Stimulated activated CD4-positive, alpha-beta T cell treated with anti-CD3 and anti-CD28 coated beads, Interleukin-2, amount 100 ng/mL, for 48 hours (primary cell): ENCODE data around the gene SCRT2.

Experiments
- DNase-seq, 2 donors: peaks; one replicate each; pipeline ENCODE4 v3.0.0-alpha.2; 2020

SCRT2 gene

DNA sequence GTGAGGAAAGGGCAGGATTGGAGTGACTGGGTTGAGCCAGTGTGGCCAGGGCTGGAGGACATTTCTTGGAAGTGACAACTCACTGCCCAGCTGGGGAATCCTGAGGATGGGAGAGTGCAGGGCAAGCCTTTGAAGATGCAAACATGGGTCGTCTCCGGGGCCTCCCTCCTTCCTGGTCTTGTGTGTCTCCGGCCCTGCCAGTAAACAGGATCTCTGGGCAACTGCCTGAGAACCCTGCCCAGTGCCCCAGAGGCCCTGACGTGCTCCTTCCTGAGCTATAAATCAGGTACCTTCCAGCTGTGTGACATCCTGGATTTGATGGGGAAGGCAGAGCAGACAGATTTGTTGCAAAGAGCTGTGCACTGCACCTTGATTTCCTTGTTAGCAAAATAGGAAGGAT is 52.6 kb downstream of the SCRT2 start:
- no peak for DNase-seq

DNA sequence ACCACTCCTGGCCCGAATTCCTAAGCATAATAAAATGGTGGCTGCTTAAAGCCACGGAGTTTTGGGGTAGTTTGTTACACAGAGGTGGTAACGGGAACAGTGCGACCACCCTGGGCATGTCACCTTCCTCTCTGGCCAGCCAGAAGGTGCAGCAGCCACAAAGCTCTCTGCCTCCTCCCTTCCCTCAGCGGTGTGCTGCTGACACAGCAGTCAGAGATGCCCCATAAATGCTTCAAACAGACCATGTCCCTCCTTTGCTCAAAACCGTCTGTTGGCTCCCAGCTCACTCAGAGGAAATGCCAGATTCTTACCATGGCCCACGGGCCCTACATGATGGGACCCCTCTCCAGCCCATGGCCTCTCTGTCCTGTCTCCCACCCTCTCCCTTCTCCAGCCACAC is 53.4 kb downstream of the SCRT2 start:
- no peak for DNase-seq

DNA sequence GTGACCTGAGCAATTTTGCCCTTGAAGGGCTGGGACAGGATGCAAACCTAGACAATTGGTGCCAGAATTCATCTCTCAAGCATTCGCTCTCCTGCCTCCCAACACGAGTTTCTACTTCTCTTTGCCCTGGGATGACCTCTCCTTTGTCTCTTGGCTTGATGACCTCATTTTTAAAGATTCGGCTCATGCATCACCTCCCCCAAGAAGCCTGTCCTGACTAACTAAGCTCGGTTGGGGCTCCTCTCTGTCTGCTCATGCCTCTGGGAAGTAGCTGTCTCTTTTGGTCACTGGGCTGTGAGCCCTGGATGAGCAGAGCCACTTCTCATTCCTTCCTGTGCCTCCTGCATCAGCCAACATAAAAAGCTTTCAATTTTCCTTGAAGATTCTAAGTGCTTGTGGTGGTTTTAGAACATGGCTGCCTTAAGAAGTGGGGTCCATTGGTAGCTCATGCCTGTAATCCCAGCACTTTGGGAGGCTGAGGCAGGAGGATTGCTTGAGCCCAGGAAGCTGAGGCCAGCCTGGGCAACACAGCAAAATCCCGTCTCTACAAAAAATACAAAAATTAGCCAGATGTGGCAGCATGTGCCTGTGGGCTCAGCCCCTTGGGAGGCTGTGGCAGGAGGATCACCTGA is 54.4 kb downstream of the SCRT2 start:
- no peak for DNase-seq

DNA sequence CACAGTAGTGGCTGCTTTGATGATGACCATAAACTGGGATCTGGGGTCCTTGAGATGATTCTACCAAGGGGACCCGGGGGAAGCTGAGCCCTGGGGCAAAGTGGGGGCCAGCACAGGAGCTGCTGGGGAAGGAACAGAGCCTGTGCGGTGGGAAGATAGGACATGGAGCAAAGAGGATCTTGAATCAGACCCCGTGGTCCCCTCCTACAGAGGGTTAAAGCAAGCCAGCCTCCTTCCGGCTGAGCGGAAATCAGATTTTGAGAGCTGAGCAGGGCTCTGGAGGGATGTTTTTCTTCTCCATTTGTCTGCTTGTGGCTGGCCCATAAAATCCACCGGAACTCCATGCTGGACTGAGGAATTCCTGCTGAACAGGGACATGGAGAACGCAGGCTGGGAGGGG is 55.4 kb downstream of the SCRT2 start:
- DNase-seq = no peak

DNA sequence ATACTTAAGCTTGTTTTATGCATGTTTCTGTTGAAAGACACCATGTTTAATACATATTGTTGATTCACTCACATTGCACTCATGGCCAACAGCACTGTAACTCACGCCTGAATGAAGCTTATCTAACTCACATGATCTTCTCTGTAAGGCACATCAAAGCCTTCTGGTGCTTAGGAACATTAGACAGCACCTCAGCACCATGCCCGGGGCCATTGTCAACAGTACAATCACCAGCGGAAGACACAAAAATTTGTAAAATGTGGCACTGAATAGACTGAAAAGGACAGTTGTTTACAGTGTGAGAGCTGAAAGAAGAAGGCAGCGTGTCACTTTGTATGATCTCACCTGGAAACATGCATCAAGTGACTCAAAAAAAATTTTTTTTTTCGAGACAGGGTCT is 56.6 kb downstream of the SCRT2 start:
- DNase-seq = no peak

DNA sequence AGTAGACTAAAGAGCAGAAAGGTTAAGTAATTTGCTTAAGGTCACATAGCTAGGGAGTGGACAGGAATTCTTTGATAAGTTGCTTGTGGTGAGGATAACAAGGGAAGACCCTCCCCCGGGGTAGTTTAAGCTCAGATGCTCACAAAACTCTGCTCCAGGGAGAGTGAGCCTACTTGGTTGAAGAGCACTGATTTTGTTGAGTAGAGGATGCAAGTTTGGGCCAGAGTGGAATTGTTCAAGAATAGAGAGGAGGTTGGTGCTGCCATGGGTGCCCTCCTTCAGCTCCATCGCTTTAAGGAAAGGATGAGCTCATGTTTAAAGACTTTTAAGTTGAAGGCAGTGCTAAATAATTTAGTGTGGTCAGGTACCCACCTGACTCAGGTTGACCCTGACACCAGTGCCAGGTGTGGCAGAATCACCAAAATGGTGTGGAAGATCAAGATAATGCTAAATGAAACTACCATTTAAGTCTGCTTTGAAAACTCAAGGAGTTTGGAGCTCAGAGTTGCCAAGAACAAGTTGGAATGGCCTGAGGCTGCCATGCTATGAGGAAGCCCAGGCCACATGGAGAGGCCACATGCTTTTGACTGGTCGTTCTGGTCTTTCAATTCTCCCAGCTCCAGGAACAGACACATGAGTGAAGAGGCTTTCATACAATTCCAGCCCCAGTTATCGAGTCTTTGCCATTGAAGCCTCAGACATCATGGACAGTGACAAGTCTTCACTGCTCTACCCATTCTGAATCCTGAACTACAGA is 57.5 kb downstream of the SCRT2 start:
- DNase-seq = no peak

DNA sequence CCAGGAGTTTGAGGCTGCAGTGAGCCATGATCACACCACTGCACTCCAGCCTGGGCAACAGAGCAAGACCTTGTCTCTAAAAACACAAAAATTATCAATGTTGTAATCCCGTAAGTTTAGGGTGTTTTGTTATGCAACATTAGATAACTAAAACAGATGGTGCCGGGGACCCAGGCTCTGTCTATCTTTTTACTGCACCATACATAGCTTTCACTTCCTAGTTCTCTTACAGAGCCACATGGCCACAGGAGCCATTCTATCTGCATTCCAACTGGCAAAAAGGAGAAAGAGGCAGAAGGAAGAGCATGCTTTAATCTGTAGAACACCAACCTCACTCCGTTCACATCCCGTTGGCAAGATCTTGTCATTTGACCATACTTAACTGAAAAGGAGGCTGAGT is 60.1 kb downstream of the SCRT2 start:
- DNase-seq = no peak

DNA sequence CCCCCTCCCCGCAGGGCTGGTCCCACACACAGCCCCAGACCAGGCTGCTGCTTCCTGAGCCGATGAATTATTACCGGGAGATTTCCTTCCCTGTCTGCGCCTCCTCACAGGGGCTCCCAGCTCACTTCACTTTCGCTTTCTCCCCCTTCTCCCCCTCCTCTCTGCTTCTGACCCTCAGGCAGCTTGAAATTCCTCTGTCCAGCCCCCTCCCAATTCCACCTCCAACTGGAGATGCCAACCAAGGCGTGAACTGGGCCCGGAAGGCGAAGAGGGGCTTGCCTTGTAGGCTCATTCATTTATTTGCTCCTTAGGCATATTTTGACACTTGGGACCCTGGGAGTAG is 63.8 kb downstream of the SCRT2 start:
- DNase-seq = no peak
